Right kidney (tissue), 1 donor: ENCODE measurements around the gene E2F3.
"Not testable (repeated sequence)": the region's sequence is repeated elsewhere in the genome, so short reads cannot be mapped to it uniquely, and the experiment has no call there.

ENCODE experiments used
- DNase-seq: peaks from one replicate; pipeline ENCODE4 v3.0.0-alpha.2; 2016

Gene E2F3

GRCh38 chr6:20434766-20435165, 33.1 kb downstream of the E2F3 start:
- no peak for DNase-seq

DNA sequence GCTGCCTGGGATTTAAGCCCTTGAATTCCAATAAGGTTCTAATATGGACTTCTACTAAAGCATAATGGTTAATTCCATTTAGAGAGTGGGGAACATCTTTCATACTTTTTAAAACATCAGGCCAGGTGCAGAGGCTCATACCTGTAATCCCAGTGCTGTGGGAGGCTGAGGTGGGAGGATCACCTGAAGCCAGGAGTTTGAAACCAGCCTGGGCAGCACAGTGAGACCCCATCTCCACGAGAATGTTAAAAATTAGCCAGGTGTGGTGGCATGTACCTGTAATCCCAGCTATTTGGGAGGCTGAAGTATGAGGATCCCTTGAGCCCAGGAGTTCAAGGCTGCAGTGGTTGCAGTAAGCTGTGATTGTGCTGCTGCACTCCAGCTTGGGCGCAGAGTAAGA, 35.0 kb downstream of the E2F3 start:
- DNase-seq, result no peak

GRCh38 chr6:20437639-20438038, 36.0 kb downstream of the E2F3 start:
- DNase-seq, result no peak

- DNase-seq, result no peak
These were observed 36.9 kb downstream of the E2F3 start for GRCh38 chr6:20438462-20439070.

GRCh38 chr6:20439558-20439957, 37.9 kb downstream of the E2F3 start:
- no peak for DNase-seq

- DNase-seq, result no peak
These were observed 38.6 kb downstream of the E2F3 start for GRCh38 chr6:20440296-20440695.

DNA sequence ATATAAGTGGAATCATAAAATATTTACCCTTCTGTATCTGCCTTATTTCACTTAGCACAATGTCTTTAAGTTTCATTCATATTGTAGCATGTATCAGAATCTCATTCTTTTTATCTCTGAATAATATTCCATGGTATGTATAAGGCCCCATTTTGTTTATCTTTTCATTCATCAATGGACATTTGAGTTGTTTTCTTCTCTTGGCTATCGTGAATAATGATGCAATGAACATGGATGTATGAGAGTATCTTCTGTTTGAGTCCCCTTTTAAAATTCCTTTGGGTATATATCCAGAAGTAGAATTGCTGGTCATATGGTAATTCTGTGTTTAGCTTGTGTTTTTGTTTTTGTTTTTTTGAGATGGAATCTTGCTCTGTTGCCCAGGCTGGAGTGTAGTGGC, 39.6 kb downstream of the E2F3 start:
- DNase-seq, result no peak

DNA sequence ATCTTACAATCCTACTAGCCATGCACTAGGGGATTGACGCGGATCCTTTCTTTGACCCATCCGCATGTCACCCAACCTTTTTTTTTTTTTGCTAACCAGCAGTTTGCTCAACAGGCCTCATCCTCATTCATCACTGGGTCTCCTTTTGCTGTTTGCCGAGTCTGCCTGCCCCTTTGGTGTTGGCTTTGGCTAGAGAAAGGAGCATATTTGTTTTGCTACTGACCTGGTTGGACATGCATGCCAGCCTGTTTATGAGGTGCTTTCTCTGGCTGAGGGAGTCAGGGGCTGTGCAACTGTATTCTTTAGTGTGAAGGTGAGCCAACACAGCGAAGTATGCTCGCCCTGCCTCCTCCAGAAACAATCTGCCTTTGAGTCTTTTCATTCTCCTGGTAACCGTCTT, 40.2 kb downstream of the E2F3 start:
- peak; percentile 31 for DNase-seq

GRCh38 chr6:20444786-20445271, 43.1 kb downstream of the E2F3 start:
- DNase-seq, result no peak

DNA sequence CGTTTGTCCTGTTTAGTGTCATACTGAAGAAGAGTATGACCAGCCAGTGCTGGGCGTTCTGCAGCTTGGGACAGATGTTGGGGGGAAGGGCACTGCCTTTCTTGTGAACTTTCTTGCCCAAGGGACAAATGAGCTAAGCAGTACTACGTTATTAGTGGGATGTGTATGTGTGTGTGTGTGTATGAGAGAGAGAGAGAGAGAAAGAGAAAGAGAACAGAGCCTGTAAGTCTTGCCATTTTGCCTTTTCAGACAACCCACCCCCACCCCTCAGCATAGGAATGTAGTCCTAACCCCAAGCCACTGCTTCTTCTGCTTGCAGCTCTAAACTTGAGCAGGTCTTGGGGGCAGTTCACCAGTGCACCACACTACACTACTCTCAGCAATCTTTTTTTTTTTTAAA, 45.5 kb downstream of the E2F3 start:
- no peak for DNase-seq

DNA sequence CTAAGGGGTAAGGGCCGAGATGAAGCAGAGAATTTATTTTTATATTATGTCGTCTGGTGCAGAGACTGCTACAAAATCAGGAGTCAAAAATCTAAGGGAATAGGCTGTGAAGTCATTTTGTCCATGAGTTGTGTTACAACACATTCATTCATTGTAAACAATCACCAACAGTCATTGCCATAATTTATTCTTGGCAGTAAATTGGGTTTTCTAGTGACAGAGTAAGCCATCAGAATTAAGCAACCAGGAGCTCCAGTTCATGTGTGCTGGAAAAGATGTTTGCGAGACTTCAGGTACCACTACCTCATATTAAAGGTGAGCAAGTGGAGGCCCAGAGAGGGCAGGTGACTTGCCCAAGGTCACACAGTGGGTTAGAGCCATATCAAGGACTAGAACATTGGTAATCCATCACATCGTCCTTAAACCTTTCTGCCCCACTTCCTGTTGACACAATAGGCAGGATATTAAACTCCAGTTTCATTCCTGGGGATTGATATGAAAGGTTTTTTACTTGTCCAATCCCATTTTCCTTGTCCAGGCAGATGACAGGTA, 46.0 kb downstream of the E2F3 start:
- DNase-seq, result no peak

DNA sequence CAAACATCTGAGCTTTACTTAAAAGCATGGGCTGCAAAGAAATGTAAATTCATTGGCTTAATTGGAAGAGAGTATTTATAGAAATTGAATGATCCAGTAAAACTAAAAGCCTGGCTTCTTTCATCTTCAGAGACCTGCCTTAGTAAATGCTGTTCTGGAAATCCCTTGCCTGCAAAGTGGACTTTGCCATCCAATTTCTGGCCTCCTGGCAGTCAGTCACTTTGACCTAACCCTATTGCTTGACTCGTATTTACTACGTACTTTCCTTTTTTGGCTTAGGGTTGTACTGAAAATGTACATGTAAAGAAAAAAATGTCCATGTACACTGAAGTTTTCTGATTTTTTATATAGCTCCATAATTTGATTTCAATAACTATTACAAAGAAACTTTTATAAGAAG, 47.1 kb downstream of the E2F3 start:
- no peak for DNase-seq

DNA sequence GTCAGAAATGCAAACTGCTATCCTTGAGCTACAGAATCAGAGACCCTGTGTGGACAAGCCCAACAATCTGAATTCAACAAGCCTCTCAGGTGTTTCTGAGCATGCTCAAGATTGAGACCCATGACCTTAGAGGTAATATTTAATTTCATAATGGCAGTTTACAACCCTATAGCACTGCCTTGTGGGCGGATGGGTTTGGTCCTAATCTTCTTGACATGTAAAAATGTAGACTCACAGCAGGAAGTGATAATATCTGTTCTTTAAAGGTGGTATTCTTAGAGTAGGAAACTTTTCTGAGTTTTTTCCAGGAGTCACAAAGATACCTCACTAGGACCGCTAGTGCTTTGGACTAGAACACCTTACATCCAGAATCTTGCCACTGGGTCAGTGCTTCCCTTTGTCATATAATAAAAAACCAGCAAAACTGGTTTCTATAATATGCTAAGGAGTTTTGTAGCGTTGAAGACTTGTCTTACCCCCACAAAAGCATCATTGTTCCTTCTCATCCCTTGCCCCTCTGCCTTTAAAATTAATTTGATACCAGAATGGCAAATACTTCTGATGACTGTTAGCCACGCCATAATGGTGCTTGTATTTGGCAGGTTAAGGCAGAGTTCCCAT, 52.6 kb downstream of the E2F3 start:
- no peak for DNase-seq

DNA sequence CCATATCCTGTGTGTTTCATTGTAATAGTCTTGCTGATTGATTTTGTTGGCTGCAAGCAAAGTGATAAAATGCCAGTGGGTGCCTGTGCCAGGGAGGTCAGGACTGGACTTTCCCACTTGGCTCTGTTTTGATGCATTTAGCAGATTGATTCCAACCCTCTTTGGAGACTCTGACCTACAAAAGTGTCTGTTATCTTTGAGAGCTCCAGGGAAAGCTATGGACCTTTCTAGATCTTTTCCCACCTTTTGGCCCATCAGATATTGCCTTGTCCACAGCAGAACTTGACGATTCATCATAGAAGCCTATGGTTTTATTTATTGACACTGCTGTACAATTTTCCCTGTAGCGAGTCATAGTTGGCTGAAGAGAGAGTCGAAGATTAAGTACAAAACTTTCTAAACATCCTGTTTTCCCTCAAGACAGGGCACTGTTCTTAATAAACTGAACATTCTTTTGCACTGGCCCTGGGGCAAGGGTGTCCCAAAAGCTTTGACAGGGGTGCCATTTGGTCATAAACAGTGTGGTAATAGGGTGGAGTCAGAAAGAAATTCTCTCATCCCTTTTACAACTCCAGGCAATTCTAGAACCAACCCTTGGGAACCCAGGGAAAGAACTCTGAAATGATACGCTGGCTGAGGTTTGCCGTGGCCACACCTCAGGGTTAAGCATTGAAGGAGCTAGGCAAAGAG, 53.7 kb downstream of the E2F3 start:
- no peak for DNase-seq

GRCh38 chr6:20458027-20458894, 56.6 kb downstream of the E2F3 start:
- DNase-seq, result no peak

DNA sequence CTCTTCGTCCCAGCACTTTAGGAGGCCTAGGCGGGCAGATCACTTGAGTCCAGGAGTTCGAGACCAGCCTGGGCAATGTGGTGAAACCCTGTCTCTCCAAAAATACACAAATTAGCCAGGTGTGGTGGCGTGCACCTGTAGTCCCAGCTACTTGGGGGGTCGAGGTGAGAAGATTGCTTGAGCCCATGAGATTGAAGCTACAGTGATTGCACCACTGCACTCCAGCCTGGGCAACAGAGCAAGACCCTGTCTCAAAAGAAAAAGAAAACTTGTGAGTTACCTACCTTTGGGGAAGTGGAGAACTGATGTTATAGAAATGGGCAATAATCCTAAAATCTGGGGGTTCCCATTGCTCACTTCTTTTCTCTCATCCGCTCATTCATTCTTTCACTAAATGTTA, 58.0 kb downstream of the E2F3 start:
- no peak for DNase-seq

GRCh38 chr6:20461576-20461975, 59.9 kb downstream of the E2F3 start:
- DNase-seq, result no peak

DNA sequence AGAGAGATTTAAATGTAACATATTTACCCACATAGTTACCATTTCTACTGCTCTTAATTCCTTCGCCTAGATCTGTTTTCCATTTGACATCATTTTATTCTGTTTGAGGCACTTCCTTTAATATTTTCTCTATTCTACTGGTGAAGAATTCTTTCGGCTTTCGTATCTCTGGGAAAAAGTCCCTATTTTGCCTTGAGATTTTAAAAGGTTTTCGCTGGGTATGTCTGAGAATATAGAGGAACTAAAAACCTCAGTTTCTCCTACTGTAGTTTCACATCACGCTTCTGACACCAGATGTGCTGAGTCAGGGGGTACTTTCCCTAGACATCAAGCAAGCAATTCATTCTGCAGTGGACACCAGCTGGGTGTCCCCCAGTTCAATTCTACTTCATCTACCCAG, 61.7 kb downstream of the E2F3 start:
- no peak for DNase-seq

- DNase-seq, result no peak
These were observed 62.4 kb downstream of the E2F3 start for GRCh38 chr6:20464041-20464440.

GRCh38 chr6:20464847-20465246, 63.2 kb downstream of the E2F3 start:
- DNase-seq, result no peak

DNA sequence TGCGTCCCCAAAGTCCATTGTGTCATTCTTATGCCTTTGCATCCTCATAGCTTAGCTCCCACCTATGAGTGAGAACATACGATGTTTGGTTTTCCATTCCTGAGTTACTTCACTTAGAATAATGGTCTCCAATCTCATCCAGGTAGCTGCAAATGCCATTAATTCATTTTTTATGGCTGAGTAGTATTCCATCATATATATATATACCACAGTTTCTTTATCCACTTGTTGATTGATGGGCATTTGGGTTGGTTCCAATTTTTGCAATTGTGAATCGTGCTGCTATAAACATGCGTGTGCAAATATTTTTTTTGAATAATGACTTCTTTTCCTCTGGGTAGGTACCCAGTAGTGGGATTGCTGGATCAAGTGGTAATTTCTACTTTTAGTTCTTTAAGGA, 63.9 kb downstream of the E2F3 start:
- DNase-seq, result not testable (repeated sequence)

DNA sequence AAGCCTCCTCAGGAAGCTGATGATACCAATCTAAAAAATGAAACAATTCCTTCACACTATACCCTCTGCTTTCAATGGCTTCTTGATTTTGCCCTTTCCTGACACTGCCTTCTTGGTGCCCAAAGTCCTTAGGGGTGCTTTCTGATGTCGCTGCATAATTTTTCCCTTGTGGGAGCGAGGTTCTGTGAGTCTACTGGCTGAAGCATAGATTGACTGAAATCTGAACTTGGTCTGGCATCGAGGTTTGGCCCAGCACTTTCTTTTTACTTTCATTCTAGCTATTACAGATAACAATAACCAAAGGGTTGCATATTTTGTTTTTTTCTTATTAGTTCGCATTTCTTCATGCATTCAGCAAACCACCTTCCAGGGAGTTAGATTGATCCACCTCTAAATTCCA, 65.8 kb downstream of the E2F3 start:
- no peak for DNase-seq

DNA sequence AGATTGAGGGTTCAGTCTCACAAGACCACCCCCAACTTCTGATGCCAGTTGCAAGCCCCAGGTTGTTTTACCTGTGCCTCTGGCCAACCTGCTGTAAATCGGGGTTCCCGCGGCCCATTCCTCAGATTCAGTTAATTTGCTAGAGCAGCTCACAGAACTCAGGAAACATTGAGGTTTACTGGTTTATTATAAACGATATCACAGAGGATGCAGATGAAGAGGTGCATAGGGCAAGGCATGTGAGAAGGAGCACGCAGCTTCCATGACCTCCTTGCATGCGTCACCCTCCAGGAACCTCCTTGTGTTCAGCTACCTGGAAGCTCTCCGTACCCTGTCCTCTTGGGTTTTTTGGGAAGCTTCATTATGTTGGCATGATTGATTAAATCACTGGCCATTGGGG, 66.5 kb downstream of the E2F3 start:
- DNase-seq, result no peak
